ENCODE measurements around the gene FAM3D.
A peak's percentile ranks its signal among the peaks of the same experiment; 100 is the strongest.
"Not testable (repeated sequence)": the region's sequence is repeated elsewhere in the genome, so short reads cannot be mapped to it uniquely, and the experiment has no call there.

The FAM3D gene

GRCh38 chr3:58680879-58681525 is 14.4 kb upstream of the FAM3D start:
- H3K27ac ChIP-seq, result no peak overlapping the region
- no peak for TF ChIP-seq CTCF (conservative IDR thresholded peaks at IDR 0.05)

GRCh38 chr3:58679974-58680666 is 13.5 kb upstream of the FAM3D start:
- TF ChIP-seq CTCF (conservative IDR thresholded peaks at IDR 0.05), result no peak
- H3K27ac ChIP-seq, result no peak overlapping the region

GRCh38 chr3:58679446-58679845 is 12.9 kb upstream of the FAM3D start:
- H3K27ac ChIP-seq, result no peak overlapping the region
- no peak for TF ChIP-seq CTCF (conservative IDR thresholded peaks at IDR 0.05)

GRCh38 chr3:58678177-58678970 is 11.8 kb upstream of the FAM3D start:
- H3K27ac ChIP-seq, result not testable (repeated sequence)

GRCh38 chr3:58672880-58673279 is 6.3 kb upstream of the FAM3D start:
- peak overlapping the region; percentile 96 for H3K27ac ChIP-seq
- no peak for TF ChIP-seq CTCF (conservative IDR thresholded peaks at IDR 0.05)

- peak overlapping the region; percentile 96 for H3K27ac ChIP-seq
- no peak for TF ChIP-seq CTCF (conservative IDR thresholded peaks at IDR 0.05)
These were observed 5.9 kb upstream of the FAM3D start for GRCh38 chr3:58672451-58672850.

- H3K27ac ChIP-seq, result peak overlapping the region; percentile 96
- no peak for TF ChIP-seq CTCF (conservative IDR thresholded peaks at IDR 0.05)
These were observed 4.0 kb upstream of the FAM3D start for GRCh38 chr3:58670506-58671135.
